Ishikawa (cell line): ENCODE measurements around the gene CRLF1.

Experiments used
- CEBPB ChIP-seq: IDR thresholded peaks from 2 replicates; pipeline ENCODE4 v1.6.1; 2012
- CREB1 ChIP-seq: IDR thresholded peaks from 2 replicates; pipeline ENCODE4 v1.6.1; 2012; ENCODE audit warnings: low read depth
- EGR1 ChIP-seq: IDR thresholded peaks from 2 replicates; pipeline ENCODE4 v1.6.1; 2012
- EP300 ChIP-seq: IDR thresholded peaks from 2 replicates; pipeline ENCODE4 v1.6.1; 2012; ENCODE audit warnings: borderline replicate concordance
- FOXM1 ChIP-seq: IDR thresholded peaks from 2 replicates; pipeline ENCODE4 v1.6.1; 2012; ENCODE audit warnings: low read depth, borderline replicate concordance
- NFIC ChIP-seq: IDR thresholded peaks from 2 replicates; pipeline ENCODE4 v1.6.1; 2012
- RAD21 ChIP-seq: IDR thresholded peaks from 2 replicates; pipeline ENCODE4 v1.6.1; 2012; ENCODE audit warnings: low read depth
- REST ChIP-seq: IDR thresholded peaks from 2 replicates; pipeline ENCODE4 v1.6.1; 2012; ENCODE audit warnings: low read depth, mild to moderate bottlenecking
- TAF1 ChIP-seq: IDR thresholded peaks from 2 replicates; pipeline ENCODE4 v1.6.1; 2012; ENCODE audit warnings: low read depth, mild to moderate bottlenecking
- TCF12 ChIP-seq: IDR thresholded peaks from 2 replicates; pipeline ENCODE4 v1.6.1; 2012; ENCODE audit warnings: low read depth
- TEAD4 ChIP-seq: IDR thresholded peaks from 2 replicates; pipeline ENCODE4 v1.6.1; 2012
- USF1 ChIP-seq: IDR thresholded peaks from 2 replicates; pipeline ENCODE4 v1.6.1; 2012
- YY1 ChIP-seq: IDR thresholded peaks from 2 replicates; pipeline ENCODE4 v1.6.1; 2012; ENCODE audit warnings: low read depth
- ZBTB7A ChIP-seq: IDR thresholded peaks from 2 replicates; pipeline ENCODE4 v1.6.1; 2012; ENCODE audit warnings: low read depth
- TF ChIP-seq, protein P1 (sequence below): IDR thresholded peaks from 2 replicates; pipeline ENCODE4 v1.6.1; 2012

Gene CRLF1

GRCh38 chr19:18587561-18587960, 19.0 kb downstream of the CRLF1 start:
- TF ChIP-seq CEBPB (no peak), TEAD4 (no peak)

DNA sequence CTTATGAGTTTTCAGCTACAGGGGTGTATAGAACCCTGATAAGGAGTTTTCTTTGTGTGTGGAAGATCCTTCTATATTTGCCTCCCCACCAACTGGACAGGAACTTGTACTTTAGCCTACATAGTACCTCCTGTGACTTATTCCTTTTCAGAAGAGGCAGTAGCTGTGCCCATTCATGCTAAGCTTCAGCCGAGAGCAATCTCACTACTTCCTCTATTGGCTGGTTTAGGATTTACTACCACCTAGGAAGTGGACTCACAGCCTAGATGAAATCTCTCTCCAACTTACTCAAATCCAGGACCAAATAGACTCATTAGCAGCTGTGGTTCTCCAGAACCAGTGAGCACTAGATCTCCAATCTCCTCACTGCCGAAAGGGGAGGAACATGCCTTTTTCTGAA, 20.3 kb downstream of the CRLF1 start:
- TF ChIP-seq CEBPB (no peak), TEAD4 (no peak), TAF1 (no peak), NFIC (no peak), ZBTB7A (no peak), EGR1 (no peak), EP300 (no peak), FOXM1 (no peak), REST (no peak), YY1 (no peak), RAD21 (no peak), USF1 (no peak), TCF12 (no peak), CREB1 (no peak)
- TF ChIP-seq, protein P1, sequence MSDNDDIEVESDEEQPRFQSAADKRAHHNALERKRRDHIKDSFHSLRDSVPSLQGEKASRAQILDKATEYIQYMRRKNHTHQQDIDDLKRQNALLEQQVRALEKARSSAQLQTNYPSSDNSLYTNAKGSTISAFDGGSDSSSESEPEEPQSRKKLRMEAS: no peak

DNA sequence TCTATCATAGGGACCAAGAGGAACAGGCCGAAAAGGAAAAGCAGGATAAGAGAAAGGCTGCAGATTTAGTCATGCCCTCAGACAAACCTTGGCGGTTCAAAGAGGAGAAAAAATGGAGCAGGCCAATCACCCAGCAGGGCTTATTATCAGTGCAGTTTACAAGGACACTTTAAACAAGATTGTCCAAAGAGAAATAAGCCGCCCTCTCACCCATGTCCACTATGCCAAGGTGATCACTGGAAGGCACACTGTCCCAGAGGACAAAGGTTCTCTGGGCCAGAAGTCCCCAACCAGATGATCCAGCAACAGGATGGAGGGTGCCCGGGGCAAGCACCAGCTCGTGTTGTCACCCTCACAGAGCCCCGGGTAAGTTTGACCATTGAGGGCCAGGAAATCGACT, 26.3 kb downstream of the CRLF1 start:
- TF ChIP-seq TAF1 (no peak), USF1 (no peak), ZBTB7A (no peak), TCF12 (no peak), FOXM1 (no peak), TEAD4 (no peak)
- TF ChIP-seq, protein P1: no peak

DNA sequence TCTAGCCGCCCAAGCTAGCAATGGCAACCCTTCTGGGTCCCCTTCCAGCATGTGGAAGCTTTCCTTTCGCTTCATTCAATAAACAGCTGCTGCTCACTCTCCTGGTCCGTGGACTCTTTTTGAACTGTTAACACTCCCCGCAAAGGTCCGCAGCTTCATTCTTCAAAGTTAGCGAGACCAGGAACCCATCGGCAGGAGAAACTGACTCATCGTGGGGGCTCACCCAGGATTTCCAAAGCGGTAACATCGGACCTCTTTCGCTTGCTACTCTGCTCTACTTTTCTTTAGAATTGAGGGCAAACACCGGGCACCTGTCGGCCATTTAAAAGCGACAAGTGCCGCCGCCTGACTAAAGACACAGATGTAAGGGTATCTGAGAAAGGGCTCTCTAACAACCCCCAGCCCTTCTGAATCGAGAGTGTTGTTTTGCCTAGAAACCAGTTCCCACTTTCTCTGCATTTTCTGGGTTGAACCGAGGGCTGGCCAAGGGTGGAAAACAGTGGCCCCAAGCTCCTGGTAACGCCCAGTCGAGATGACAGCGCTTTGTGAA, 29.2 kb downstream of the CRLF1 start:
- no peak for TF ChIP-seq ZBTB7A
- no peak for TF ChIP-seq TAF1
- no peak for TF ChIP-seq NFIC

GRCh38 chr19:18576383-18576782, 30.2 kb downstream of the CRLF1 start:
- TF ChIP-seq, protein P1: no peak
- TF ChIP-seq USF1 (no peak), TEAD4 (no peak), EGR1 (no peak)

DNA sequence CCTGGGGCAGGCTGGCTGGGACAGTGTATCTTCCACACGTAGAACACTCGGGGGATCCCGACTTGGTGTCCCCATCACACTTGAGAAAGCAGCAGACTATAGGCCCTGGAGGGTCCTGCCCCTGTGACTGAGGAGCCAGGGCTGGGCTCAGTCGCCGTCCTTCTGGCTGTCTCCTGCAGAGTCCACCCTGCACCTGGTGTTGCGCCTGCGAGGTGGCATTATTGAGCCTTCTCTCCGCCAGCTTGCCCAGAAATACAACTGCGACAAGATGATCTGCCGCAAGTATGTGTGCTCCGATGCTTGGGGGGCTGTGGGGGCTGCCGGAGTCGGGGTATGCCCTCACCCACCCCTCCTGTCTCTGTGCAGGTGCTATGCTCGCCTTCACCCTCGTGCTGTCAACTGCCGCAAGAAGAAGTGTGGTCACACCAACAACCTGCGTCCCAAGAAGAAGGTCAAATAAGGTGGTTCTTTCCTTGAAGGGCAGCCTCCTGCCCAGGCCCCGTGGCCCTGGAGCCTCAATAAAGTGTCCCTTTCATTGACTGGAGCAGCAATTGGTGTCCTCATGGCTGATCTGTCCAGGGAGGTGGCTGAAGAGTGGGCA, 31.8 kb downstream of the CRLF1 start:
- no peak for TF ChIP-seq CEBPB
- no peak for TF ChIP-seq USF1
- no peak for TF ChIP-seq REST
- TF ChIP-seq ZBTB7A: no peak
- TF ChIP-seq RAD21: no peak
- TF ChIP-seq TEAD4: no peak
- no peak for TF ChIP-seq TCF12
